Activated naive CD4-positive, alpha-beta T cell treated with anti-CD3 and anti-CD28 coated beads, Interleukin-2, amount 50 U/mL, for 24 hours (primary cell): Measurements from ENCODE around the gene IFRD2.
"Not testable (repeated sequence)": the region's sequence is repeated elsewhere in the genome, so short reads cannot be mapped to it uniquely, and the experiment has no call there.

Experiments used
- H3K27ac Mint-ChIP-seq: one replicate; pipeline ENCODE4 v1.8.0; 2021; ENCODE audit warnings: mild to moderate bottlenecking, mixed read lengths
- H3K27me3 Mint-ChIP-seq: one replicate; pipeline ENCODE4 v1.8.0; 2021; ENCODE audit warnings: mixed read lengths
- H3K36me3 Mint-ChIP-seq: one replicate; pipeline ENCODE4 v1.8.0; 2021; ENCODE audit warnings: mixed read lengths
- H3K4me1 Mint-ChIP-seq: one replicate; pipeline ENCODE4 v1.8.0; 2021; ENCODE audit warnings: mixed read lengths
- H3K4me3 Mint-ChIP-seq: one replicate; pipeline ENCODE4 v1.8.0; 2021; ENCODE audit warnings: mild to moderate bottlenecking, mixed read lengths
- H3K9me3 Mint-ChIP-seq: one replicate; pipeline ENCODE4 v1.8.0; 2021; ENCODE audit warnings: mixed read lengths

IFRD2 gene

GRCh38 chr3:50297896-50298725, 5.9 kb upstream of the IFRD2 start:
- Mint-ChIP-seq H3K27ac (peak overlapping the region; percentile 17), H3K4me3 (peak overlapping the region; percentile 93), H3K27me3 (no peaks in the 10 kb centered on the region), H3K9me3 (no peaks in the 10 kb centered on the region), H3K4me1 (peaks cover 25% of the 10 kb centered on the region), H3K36me3 (no peaks in the 10 kb centered on the region)

- Mint-ChIP-seq H3K9me3 (no peaks in the 10 kb centered on the region), H3K27me3 (no peaks in the 10 kb centered on the region), H3K36me3 (no peaks in the 10 kb centered on the region), H3K4me1 (peaks cover 31% of the 10 kb centered on the region), H3K4me3 (no peak overlapping the region), H3K27ac (no peak overlapping the region)
Observed at GRCh38 chr3:50297384-50297775, 5.2 kb upstream of the IFRD2 start.

- H3K4me1 Mint-ChIP-seq: peaks cover 33% of the 10 kb centered on the region
- H3K27ac Mint-ChIP-seq: no peak overlapping the region
- peak overlapping the region; percentile 15 for H3K4me3 Mint-ChIP-seq
- H3K9me3 Mint-ChIP-seq: no peaks in the 10 kb centered on the region
- no peaks in the 10 kb centered on the region for H3K27me3 Mint-ChIP-seq
- no peaks in the 10 kb centered on the region for H3K36me3 Mint-ChIP-seq
Observed at GRCh38 chr3:50296721-50297383, 4.6 kb upstream of the IFRD2 start.

- H3K27ac Mint-ChIP-seq: no peak overlapping the region
- no peaks in the 10 kb centered on the region for H3K9me3 Mint-ChIP-seq
- peaks cover 39% of the 10 kb centered on the region for H3K4me1 Mint-ChIP-seq
- H3K36me3 Mint-ChIP-seq: peaks cover 5% of the 10 kb centered on the region
- no peaks in the 10 kb centered on the region for H3K27me3 Mint-ChIP-seq
- H3K4me3 Mint-ChIP-seq: no peak overlapping the region
Observed at GRCh38 chr3:50295553-50296431, 3.6 kb upstream of the IFRD2 start.

- H3K27ac Mint-ChIP-seq: peak overlapping the region; percentile 30
- no peaks in the 10 kb centered on the region for H3K9me3 Mint-ChIP-seq
- peaks cover 5% of the 10 kb centered on the region for H3K36me3 Mint-ChIP-seq
- no peak overlapping the region for H3K4me3 Mint-ChIP-seq
- H3K27me3 Mint-ChIP-seq: no peaks in the 10 kb centered on the region
- H3K4me1 Mint-ChIP-seq: peaks cover 31% of the 10 kb centered on the region
Observed at GRCh38 chr3:50294492-50295403, 2.5 kb upstream of the IFRD2 start.

- H3K9me3 Mint-ChIP-seq: no peaks in the 10 kb centered on the region
- H3K4me1 Mint-ChIP-seq: peaks cover 26% of the 10 kb centered on the region
Observed at GRCh38 chr3:50294089-50294488, 1.9 kb upstream of the IFRD2 start.

GRCh38 chr3:50293079-50293801, 1.0 kb upstream of the IFRD2 start:
- no peaks in the 10 kb centered on the region for H3K27me3 Mint-ChIP-seq
- H3K4me1 Mint-ChIP-seq: peaks cover 23% of the 10 kb centered on the region
- no peaks in the 10 kb centered on the region for H3K9me3 Mint-ChIP-seq
- peak overlapping the region; percentile 95 for H3K27ac Mint-ChIP-seq
- H3K36me3 Mint-ChIP-seq: peaks cover 8% of the 10 kb centered on the region
- peak overlapping the region; percentile 91 for H3K4me3 Mint-ChIP-seq

More at GRCh38 chr3:50294089-50294488, 1.9 kb upstream of the IFRD2 start:
- H3K27ac Mint-ChIP-seq: no peak overlapping the region
- no peak overlapping the region for H3K4me3 Mint-ChIP-seq
- no peaks in the 10 kb centered on the region for H3K27me3 Mint-ChIP-seq
- peaks cover 8% of the 10 kb centered on the region for H3K36me3 Mint-ChIP-seq

GRCh38 chr3:50290161-50290641, 2.0 kb downstream of the IFRD2 start:
- Mint-ChIP-seq H3K4me1 (peaks cover 14% of the 10 kb centered on the region), H3K9me3 (no peaks in the 10 kb centered on the region), H3K36me3 (peaks cover 9% of the 10 kb centered on the region), H3K27ac (no peak overlapping the region), H3K4me3 (peak overlapping the region; percentile 91), H3K27me3 (no peaks in the 10 kb centered on the region)

- no peak overlapping the region for H3K27ac Mint-ChIP-seq
- H3K4me1 Mint-ChIP-seq: peaks cover 14% of the 10 kb centered on the region
- peaks cover 9% of the 10 kb centered on the region for H3K36me3 Mint-ChIP-seq
- H3K27me3 Mint-ChIP-seq: no peaks in the 10 kb centered on the region
- no peaks in the 10 kb centered on the region for H3K9me3 Mint-ChIP-seq
- H3K4me3 Mint-ChIP-seq: peak overlapping the region; percentile 57
Observed at GRCh38 chr3:50289130-50289529, 3.1 kb downstream of the IFRD2 start.

- Mint-ChIP-seq H3K4me1 (peaks cover 14% of the 10 kb centered on the region), H3K27ac (no peak overlapping the region), H3K36me3 (peaks cover 9% of the 10 kb centered on the region), H3K4me3 (no peak overlapping the region), H3K9me3 (no peaks in the 10 kb centered on the region), H3K27me3 (no peaks in the 10 kb centered on the region)
Observed at GRCh38 chr3:50288387-50289007, 3.7 kb downstream of the IFRD2 start.

- peaks cover 6% of the 10 kb centered on the region for H3K4me1 Mint-ChIP-seq
- H3K36me3 Mint-ChIP-seq: peaks cover 9% of the 10 kb centered on the region
- H3K9me3 Mint-ChIP-seq: no peaks in the 10 kb centered on the region
- no peak overlapping the region for H3K4me3 Mint-ChIP-seq
- H3K27me3 Mint-ChIP-seq: no peaks in the 10 kb centered on the region
- H3K27ac Mint-ChIP-seq: peak overlapping the region; percentile 46
Observed at GRCh38 chr3:50287262-50287661, 5.0 kb downstream of the IFRD2 start.

- H3K36me3 Mint-ChIP-seq: peaks cover 9% of the 10 kb centered on the region
- peaks cover 6% of the 10 kb centered on the region for H3K4me1 Mint-ChIP-seq
- no peaks in the 10 kb centered on the region for H3K27me3 Mint-ChIP-seq
- no peak overlapping the region for H3K27ac Mint-ChIP-seq
- no peaks in the 10 kb centered on the region for H3K9me3 Mint-ChIP-seq
- no peak overlapping the region for H3K4me3 Mint-ChIP-seq
Observed at GRCh38 chr3:50286322-50287227, 5.7 kb downstream of the IFRD2 start.

- not testable (repeated sequence) for H3K27ac Mint-ChIP-seq, H3K4me3 Mint-ChIP-seq, H3K27me3 Mint-ChIP-seq, H3K36me3 Mint-ChIP-seq, H3K9me3 Mint-ChIP-seq, H3K4me1 Mint-ChIP-seq
Observed at GRCh38 chr3:50284121-50284520, 8.1 kb downstream of the IFRD2 start.
